Stomach (tissue), 9 donors: ENCODE measurements around the gene XXYLT1. TPM values are rescaled to one million over a fixed set of nuclear protein-coding genes. Genes with fewer than 3 reads are reported as not detected.
A peak's percentile ranks its signal among the peaks of the same experiment; 100 is the strongest.

ENCODE experiments used
- DNase-seq, 2 donors: peaks; one replicate each; pipeline versions ENCODE4 v3.0.0 to v3.0.0-alpha.2; 2013 to 2019
- H3K27ac ChIP-seq, 5 donors: fragments of 200-600 bp in 4 of 5; sonication (generic) in 4 of 5; one replicate each; pipeline ENCODE4 v1.5.1; 2013 to 2019; ENCODE audit warnings: mild to moderate bottlenecking in 1 of 5, moderate library complexity in 1 of 5
- H3K27me3 ChIP-seq, 3 donors: fragments of 200-600 bp; sonication (generic); one replicate each; pipeline ENCODE4 v1.5.1; 2017 to 2019; ENCODE audit warnings: mixed run types in 1 of 3
- H3K36me3 ChIP-seq, 4 donors: fragments of 200-600 bp; sonication (generic); 1 replicate in 3 of 4; 2 replicates in 1 of 4; pipeline ENCODE4 v1.5.1; 2016 to 2019
- H3K4me1 ChIP-seq, 4 donors: fragments of 200-600 bp; sonication (generic); one replicate each; pipeline ENCODE4 v1.5.1; 2016 to 2019
- H3K4me3 ChIP-seq, 4 donors: fragments of 200-600 bp; sonication (generic) in 3 of 4; one replicate each; pipeline ENCODE4 v1.5.1; 2016 to 2019; ENCODE audit warnings: mild to moderate bottlenecking in 1 of 4
- H3K9me3 ChIP-seq, 4 donors: fragments of 200-600 bp; sonication (generic); one replicate each; pipeline ENCODE4 v1.5.1; 2016 to 2019
- EP300 ChIP-seq: sonication (generic); formaldehyde crosslinking; IDR thresholded peaks from one replicate; pipeline ENCODE4 v1.6.1; 2017; ENCODE audit warnings: antibody characterized with exemption
- POLR2A ChIP-seq, 4 donors: fragments of 450-650 bp; IDR thresholded peaks; one replicate each; pipeline ENCODE4 v1.6.1; 2016; ENCODE audit warnings: antibody characterized with exemption in 4 of 4, control low read depth in 2 of 4, mild to moderate bottlenecking in 1 of 4, moderate library complexity in 1 of 4
- POLR2AphosphoS5 ChIP-seq, 3 donors: sonication (generic); formaldehyde crosslinking; IDR thresholded peaks; one replicate each; pipeline ENCODE4 v1.6.1; 2016; ENCODE audit warnings: antibody characterized with exemption in 3 of 3
- WGBS, 5 donors: extraction: QIAGEN DNeasy Blood & Tissue Kit in 3 of 5; methylation state at CpG; one replicate each; pipeline versions ENCODE4 v1.1.5 to v1.1.7; 2013 to 2018; 5-methylcytosine and 5-hydroxymethylcytosine counted together
- intact Hi-C: fragments of 100-400 bp; cut with DNase I; formaldehyde crosslinking; loops from one replicate; pipeline ENCODE4 v1.15.1; 2023; ENCODE audit warnings: low total_unique reads
- polyA plus RNA-seq, 3 donors: library from polyadenylated mRNA; stranded (reverse); fragments of 200-250 nt; gene quantifications; one replicate each; pipeline ENCODE4 v1.2.3, GENCODE V29; 2013
- total RNA-seq, 5 donors: library from RNA; depleted of rRNA; stranded (reverse); fragments of >200 nt; gene quantifications; one replicate each; pipeline versions ENCODE4 v1.1.0 to v1.2.3, GENCODE V29; 2014 to 2016
- TF ChIP-seq, protein P1 (sequence below), 7 experiments: fragments of 450-650 bp in 4 of 7; fragments of 200-600 bp in 3 of 7; sonication (generic) in 3 of 7; IDR thresholded peaks; one replicate each; pipeline ENCODE4 v1.5.1; 2016 to 2019; ENCODE audit warnings: antibody characterized with exemption in 7 of 7, control low read depth in 2 of 7, mild to moderate bottlenecking in 1 of 7
- donor health status: healthy with polysubstance abuse.
- donor health status: Bipolar disorder and iron deficiency.
- donor health status: healthy.

The XXYLT1 gene
- total and polyA plus RNA-seq, 8 donors = 2.1 to 41.5 (median 11.4) TPM; not detected in 1

DNA sequence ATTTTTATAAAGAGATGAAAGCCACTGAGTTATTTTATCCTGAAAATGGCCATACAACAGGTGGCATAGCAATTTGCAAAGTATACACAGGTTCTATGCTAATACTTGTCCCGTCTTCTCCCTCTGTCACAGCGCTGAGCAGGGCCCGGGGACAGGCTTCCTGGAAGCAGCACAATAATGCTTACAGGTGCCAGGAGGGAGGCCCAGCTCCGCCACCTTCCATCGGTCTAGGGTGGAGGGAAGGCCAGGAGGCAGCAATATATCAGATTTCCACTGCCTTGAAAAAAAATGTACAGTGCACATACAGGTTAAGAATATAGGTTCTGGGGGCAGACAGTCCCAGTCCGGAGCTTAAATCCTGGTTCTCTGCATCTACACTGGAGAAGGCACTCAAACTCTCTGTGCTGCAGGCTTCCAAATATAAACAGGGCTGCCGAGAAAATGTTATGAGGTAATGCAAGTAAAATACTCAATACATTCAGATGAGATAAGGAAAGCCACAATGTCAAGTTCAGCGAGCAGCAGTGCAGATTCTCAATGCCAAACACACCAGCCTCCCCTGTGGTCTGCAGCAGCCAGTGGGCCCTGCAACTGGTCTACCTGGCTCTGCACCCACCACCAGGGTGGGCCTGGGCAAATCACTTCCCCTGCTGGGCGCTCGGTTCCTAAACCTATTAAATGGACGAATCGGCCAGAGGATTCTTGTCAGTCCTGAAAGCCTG lies 189.6 kb downstream of the XXYLT1 start:
- TF ChIP-seq, protein P1, sequence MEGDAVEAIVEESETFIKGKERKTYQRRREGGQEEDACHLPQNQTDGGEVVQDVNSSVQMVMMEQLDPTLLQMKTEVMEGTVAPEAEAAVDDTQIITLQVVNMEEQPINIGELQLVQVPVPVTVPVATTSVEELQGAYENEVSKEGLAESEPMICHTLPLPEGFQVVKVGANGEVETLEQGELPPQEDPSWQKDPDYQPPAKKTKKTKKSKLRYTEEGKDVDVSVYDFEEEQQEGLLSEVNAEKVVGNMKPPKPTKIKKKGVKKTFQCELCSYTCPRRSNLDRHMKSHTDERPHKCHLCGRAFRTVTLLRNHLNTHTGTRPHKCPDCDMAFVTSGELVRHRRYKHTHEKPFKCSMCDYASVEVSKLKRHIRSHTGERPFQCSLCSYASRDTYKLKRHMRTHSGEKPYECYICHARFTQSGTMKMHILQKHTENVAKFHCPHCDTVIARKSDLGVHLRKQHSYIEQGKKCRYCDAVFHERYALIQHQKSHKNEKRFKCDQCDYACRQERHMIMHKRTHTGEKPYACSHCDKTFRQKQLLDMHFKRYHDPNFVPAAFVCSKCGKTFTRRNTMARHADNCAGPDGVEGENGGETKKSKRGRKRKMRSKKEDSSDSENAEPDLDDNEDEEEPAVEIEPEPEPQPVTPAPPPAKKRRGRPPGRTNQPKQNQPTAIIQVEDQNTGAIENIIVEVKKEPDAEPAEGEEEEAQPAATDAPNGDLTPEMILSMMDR (IDR thresholded peaks at IDR 0.05) = no peak
- no peak for TF ChIP-seq EP300
- 22 to 65% (median 36%) methylated on average over 12 of the region's 12 CpGs for WGBS, 5 donors
- no peak overlapping the region for H3K4me3 ChIP-seq
- no peaks in the 10 kb centered on the region for H3K36me3 ChIP-seq
- DNase-seq = peak; percentile 63 to 69
- H3K4me1 ChIP-seq = peaks cover 17 to 37% (median 29%) of the 10 kb centered on the region in 4 donors
- H3K27ac ChIP-seq = peak overlapping the region; percentile 66 to 79 (median 69)
- no peaks in the 10 kb centered on the region for H3K9me3 ChIP-seq
- no peaks in the 10 kb centered on the region for H3K27me3 ChIP-seq
- intact Hi-C loops = no loop called here

DNA sequence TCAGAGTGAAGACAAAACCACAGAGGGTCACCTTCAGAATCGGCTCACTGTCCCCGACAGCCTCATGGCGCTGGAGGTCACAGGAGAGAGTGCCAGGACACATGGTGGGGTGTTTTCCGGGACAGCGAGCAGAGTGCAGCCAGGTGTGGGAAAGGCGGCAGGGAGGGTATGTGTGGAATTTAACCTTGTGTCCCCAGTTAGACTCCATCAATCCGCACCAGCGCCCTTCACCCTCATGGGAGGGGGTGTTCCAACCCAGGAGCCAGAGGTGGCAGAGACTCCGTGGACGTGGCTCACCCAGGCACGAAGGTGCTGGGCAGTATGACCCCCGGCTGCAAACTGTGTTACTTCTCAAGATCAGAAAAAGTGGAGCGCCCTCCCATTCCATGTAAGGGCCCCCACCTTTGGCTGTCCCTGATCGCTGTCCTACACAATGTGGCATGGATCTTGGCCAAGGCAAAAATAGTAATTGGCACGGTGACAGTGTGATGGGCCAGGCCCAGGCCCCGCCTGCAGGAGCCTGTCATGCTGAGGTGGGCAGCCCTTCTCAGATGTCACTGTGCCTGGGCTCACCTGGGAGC lies 190.3 kb downstream of the XXYLT1 start:
- Histone ChIP-seq H3K9me3 (no peaks in the 10 kb centered on the region), H3K4me1 (peaks cover 17 to 37% (median 29%) of the 10 kb centered on the region in 4 donors), H3K27me3 (no peaks in the 10 kb centered on the region), H3K4me3 (no peak overlapping the region), H3K36me3 (no peaks in the 10 kb centered on the region), H3K27ac (peak overlapping the region; percentile 66 to 79 (median 69))
- TF ChIP-seq POLR2A (IDR thresholded peaks at IDR 0.05) (no peak), EP300 (no peak), POLR2AphosphoS5 (IDR thresholded peaks at IDR 0.05) (no peak)
- TF ChIP-seq, protein P1 (IDR thresholded peaks at IDR 0.05) = no peak
- DNase-seq = peak; percentile 50 to 56
- intact Hi-C loops = no loop called here
- 50 to 63% (median 58%) methylated on average over 16 of the region's 16 CpGs for WGBS, 5 donors

DNA sequence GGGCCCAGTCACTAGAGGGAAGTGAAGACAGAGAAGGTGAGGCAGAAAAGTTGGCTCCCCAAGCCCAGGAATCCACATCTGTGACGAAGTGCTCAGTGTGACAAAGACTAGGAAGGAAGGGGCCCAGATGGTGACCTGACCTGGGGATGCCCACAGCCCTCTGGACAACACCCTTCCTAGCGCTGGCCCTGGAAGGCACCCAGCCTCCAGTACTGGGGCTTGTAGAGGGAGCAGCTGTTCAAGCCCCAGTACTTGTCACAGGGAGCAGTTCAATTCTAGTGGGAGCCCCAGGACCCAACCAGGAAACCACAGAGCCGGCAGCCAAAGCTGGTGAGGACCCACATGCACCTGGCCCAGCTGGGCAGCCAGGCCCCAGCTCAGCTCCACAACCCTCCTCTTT lies 190.8 kb downstream of the XXYLT1 start:
- TF ChIP-seq EP300 = no peak
- TF ChIP-seq POLR2A (IDR thresholded peaks at IDR 0.05) = no peak
- TF ChIP-seq POLR2AphosphoS5 (IDR thresholded peaks at IDR 0.05) = no peak
- TF ChIP-seq, protein P1 (IDR thresholded peaks at IDR 0.05) = no peak
- no peak overlapping the region for H3K4me3 ChIP-seq

DNA sequence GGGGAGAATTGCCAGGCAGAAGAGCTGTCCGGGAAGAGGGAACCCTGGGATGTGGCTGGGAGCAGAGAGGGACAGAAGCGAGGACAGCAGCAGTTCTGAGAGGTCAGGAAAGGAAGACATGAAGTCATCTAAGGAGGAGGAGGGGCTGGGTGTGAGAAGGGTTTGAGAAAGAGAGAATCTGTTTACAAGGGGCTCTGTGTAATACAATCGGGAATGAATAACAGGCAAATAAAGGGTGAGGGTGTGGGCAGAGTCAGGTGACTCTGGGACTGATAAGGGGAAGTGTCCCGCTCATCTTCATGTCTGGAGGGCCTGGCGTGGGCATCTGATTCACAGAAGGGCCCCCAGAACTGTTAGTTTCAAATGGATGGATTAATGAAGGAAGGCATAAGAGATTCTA lies 191.3 kb downstream of the XXYLT1 start:
- TF ChIP-seq POLR2AphosphoS5 (IDR thresholded peaks at IDR 0.05) (no peak), EP300 (no peak), POLR2A (IDR thresholded peaks at IDR 0.05) (no peak)
- TF ChIP-seq, protein P1 (IDR thresholded peaks at IDR 0.05) = no peak
- WGBS, 5 donors = 69 to 87% (median 80%) methylated on average over 5 of the region's 5 CpGs
- intact Hi-C loops = no loop called here
- DNase-seq = no peak
- Histone ChIP-seq H3K27ac (peak overlapping the region in 4 of 5 donors; percentile 32 to 66 (median 56)), H3K9me3 (no peaks in the 10 kb centered on the region), H3K36me3 (no peaks in the 10 kb centered on the region), H3K27me3 (no peaks in the 10 kb centered on the region), H3K4me1 (peaks cover 17 to 37% (median 29%) of the 10 kb centered on the region in 4 donors), H3K4me3 (no peak overlapping the region)

More for the DNA sequence above, 190.8 kb downstream of the XXYLT1 start:
- DNase-seq = no peak
- intact Hi-C loops = no loop called here
- no peaks in the 10 kb centered on the region for H3K27me3 ChIP-seq
- WGBS, 5 donors = 65 to 80% (median 74%) methylated on average over 2 to 3 of the region's 3 CpGs
- H3K36me3 ChIP-seq = no peaks in the 10 kb centered on the region
- H3K27ac ChIP-seq = peak overlapping the region; percentile 32 to 74 (median 66)
- H3K9me3 ChIP-seq = no peaks in the 10 kb centered on the region
- H3K4me1 ChIP-seq = peaks cover 17 to 37% (median 29%) of the 10 kb centered on the region in 4 donors
